NAMALWA (cell line): Measurements from ENCODE around the gene TMEM8B.

Experiments used
- DNase-seq: peaks from one replicate; pipeline ENCODE4 v3.0.0-alpha.2; 2015; ENCODE audit warnings: low spot score

TMEM8B gene

DNA sequence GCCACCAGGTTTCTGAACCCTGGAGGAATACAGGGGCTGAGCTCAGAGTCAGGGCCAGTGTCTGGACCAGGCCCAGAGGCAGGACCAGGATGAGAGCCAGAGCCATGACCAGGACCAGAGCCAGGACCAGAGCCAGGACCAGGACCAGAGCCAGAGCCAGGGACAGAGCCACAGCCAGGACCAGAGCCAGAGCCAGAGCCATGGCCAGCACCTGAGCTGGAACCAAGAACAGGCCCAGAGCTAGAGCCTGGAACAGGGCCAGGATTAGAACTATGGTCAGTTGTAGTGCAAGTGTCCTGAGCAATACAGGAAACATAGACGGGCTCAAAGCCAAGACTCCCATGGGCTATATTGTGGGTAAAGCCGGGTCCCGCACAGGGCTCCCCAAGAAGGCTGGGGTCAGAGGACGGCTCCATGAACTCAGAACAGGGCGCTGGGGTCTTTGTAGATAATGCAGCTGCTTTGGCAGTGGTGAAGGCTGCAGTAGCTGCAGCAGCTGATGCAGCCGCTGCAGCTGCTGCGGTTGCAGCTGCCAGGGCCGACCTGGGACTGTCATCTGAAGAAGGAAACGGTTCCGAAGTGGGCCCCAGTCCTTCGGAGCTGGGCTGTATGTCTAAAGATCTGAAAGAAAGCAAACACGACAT is 17.5 kb upstream of the TMEM8B start:
- no peak for DNase-seq

DNA sequence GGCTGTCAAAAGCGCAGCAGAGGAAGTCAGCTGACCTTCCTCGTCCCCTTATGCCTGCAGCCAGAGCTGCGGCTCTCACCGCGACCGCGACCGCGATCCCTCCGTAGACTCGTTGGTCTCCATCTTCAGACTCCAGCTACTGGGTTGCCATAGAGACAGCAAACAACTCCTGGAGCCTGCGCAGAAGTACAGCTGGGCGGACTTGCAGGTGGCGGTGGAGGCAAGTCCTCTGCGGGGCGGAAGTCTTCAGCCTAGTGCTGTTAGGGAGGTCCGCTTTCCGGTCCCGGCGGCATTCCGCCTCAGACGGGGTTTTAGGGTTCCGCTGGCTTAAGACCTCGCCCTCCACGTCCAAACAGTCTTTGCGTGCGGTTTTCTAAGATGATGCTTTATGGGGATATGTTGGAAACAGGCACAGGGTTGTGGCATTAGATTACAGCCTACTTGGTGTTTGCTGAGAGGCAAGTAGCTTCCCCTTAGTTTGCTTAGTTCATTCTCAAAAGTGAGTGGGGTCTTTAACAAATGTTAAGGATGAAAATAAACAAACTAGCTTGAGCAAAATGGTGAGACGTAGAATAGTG is 16.9 kb upstream of the TMEM8B start, which contains the start of gene SPAG8:
Gene SPAG8, minus strand, starts transcription at position 238 of the 578 bp plus-strand sequence. Its CDS starts 115 bp downstream, at position 123.
- peak; percentile 99 for DNase-seq

DNA sequence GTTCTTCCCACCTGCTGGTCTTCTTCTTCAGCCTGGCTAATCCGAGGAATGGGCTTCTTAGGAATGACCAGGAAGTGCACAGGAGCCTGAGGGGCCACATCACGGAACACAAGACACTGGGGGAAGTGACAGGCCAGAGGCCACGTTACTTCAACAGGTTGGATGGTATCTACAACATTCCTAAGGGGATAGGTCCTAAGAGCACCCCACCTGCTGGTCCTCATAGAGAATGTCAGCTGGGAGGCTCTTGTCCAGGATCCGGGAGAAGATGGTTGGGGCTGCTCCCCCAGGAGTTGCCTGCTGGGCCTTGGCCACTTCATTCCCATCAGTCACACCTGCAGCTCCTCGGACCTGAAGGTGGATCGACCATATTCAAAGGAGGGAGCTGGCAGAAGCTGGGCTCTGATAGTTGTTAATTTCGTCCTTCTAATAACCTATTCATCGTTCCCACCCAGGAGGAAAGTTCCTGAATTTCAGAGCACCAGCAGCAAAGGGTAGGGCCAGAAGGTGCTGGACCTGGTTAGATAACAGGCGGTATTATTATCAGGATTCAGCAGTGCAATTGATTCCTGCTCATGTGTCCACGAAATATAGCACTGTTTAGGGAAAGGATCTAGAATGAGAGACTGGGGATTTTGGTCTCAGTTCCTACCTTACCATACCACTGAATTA is 15.5 kb upstream of the TMEM8B start:
- DNase-seq = no peak

DNA sequence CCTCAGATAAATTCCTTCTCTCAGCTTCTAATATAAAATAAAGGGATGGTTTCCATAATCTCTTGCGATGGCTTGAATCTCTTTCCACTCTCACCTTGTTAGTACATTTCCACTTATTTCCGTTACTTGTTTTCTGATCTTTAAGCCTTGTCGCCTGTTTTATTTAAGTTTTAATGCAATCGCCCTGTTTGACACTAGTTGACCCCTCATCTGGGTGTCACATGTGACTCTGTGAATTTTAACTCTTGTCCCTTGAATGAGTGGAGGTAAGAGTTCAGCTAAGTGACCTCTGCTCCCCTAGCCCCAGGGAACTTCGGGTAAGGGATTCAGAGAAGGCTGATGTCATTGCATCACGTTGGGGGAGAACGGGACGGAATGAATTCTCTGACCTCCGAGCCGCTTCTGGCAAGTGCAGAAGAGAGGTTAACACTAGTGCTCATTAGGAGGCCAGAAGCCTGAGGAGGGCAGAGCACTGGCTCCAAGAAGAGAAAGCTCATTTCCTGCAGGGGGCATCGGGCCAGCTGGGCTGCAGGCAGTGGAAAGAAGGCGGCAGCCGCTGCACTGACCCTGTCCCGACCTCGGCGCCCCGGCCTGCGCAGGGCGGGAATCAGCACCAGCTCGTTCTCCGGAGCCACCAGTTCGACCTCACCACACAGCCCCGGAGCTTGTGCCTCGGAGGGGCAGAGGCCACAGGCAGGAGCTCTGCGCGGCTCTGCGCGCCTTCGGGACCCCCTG is 14.8 kb upstream of the TMEM8B start:
- peak; percentile 82 for DNase-seq

DNA sequence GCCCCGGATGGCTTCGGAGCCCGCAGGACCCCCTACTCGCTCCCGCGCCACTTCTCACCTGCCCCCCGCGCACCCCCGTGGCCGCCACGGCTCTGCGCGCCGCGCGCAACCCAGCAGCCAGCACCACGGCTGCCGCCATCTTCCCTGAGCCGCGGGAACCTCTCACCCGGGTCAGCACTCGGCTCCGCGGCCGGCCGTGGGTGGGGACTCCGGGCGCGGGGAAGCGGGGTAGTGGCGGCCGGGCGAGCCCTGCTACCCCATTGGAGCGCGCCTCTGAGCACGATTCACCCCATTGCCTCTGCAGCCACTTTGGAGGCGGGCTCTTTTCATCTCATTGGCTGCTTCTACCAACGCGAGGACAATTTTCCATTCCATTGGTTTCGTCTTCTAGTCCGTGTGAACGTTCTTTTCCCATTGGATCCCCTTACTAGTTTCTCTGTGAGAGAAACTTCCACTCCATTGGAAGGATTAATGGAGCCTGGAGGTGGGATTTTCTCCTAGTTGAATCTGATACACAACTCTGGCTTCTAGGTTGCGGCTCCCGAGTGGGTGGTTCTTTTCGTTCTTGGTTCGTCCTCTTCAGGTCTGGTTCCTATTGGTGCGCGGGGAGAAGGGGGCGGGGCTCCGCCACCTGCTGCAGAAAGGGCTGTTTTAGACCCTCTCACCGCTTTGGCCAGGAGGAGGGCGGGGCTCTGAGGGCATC is 14.0 kb upstream of the TMEM8B start, which contains the start of gene HINT2:
Gene HINT2, minus strand, starts transcription at position 202 of the 703 bp plus-strand sequence. Its CDS starts 63 bp downstream, at position 139.
- peak; percentile 99 for DNase-seq

DNA sequence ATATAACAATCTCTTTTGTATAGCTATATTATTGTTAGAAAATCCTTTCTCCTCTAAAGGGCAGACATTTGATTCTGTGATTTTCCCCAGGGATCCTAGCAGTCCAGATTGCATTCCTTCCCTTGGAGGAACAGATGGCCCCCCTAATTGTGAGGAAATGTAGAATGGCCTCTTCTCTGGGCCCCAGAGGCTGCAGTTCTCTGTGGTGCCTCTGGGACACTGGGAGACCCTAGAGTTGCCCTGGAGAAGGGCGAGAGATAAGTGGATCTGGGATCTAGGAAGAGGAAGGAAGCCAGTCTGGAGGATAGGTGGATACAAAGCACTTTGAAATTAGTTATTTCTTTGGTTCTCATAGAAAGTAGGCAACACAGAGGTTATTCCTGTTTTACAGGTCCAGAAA is 12.3 kb upstream of the TMEM8B start:
- peak; percentile 28 for DNase-seq

DNA sequence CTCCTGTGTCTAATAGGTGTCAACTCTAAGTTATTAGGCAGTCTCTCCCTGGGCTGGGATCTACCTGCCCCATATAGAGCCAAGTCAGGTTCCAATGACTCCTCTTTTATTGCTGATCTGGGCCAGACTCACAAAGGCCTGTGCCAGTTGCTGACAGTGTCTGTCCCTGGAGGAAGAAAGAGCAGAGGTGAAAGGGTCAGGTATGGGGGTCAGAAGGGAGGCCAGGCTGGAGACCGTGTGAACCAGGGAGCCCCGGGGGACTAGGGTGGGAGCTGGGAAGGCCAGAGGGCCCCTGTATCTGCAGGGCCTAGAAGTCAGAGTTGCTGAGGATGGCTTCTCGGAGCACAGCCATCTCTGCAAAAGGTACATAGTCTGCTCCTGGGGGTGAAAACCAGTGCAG is 10.7 kb upstream of the TMEM8B start:
- DNase-seq = no peak

DNA sequence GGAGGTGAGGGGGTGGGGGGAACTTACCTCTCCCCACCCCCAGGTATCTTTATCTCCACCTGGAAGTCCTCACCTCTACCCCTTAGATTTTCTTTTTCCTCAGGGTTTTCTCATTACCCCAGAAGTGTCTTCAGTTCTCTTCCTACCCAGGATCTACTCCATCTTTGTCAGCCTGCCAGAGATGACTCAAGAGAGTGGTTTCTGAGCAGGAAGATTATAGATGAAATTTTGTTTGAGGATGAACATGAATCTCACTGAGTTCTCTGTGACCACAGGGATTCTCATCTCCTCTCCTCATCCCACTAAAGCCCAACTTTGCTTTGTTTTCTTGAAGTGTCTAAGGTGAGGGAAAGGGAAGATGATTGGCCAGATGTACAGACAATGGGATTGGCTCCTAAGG is 9.0 kb upstream of the TMEM8B start:
- DNase-seq = no peak

DNA sequence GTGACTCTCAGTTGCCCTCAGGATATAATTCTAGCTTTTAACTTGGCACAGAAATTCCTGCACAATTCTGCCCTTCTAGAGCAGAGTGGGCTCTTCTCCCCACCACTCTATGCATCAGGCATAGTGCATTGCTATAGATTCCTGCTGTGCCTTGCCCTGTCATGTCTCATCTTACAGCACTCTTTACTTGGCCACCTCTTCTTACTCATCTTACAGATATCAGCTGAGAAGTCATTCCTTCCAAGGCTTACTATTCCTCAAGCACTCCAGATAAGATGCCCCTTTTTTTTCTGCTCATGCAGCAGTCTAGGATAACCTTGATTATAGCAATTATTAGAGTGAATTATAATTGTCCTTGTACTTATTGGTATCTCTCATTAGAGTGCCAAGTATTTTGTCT is 6.1 kb upstream of the TMEM8B start:
- no peak for DNase-seq

DNA sequence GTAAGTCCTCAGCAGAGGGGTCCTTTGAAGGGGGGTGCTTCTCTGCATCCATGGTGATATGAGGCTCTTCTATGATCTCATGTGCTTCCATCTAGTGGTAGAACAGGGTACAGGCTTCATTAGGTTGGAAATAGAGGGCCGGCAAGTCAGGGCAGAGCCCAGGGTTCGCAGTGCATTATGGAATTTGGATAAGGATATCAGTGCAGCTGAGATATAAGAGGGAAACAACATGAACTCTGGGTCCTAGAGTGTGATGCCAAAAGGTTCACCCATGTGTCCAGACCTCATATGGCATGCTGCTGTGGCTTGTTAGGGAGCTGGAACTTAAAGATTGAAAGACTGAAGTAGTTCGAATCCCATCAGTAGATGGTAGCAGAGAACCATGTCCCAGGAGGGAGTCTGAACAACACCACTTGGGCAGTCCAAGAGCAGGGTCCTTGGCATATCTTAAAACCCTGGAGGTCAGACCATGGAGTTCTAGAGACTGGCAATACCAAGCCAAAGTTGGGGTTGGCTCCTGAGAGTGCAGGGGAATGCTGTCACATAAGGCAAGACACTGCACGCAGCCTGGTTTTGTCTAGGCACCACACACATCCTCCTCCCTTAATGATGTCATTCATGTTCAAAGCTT is 2.8 kb upstream of the TMEM8B start:
- DNase-seq = peak; percentile 85

DNA sequence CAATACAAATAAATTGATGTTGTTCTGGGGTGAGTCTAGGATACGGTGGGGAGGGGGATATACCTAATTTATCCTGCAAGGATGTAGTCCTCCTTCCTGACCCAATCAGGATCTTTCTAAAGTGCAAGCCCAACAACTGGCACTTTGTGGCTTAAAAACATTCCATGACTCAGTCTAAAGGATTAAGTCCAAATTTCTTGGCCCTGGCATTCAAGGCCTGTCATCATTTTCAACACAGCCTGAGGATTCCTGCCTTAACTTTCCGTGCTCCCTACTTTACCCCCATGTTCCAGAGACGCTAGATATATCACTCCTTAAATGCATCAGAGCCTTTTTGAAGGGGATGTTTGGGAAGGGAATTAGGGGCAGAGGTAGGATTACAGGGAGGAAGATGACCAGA is 1.5 kb upstream of the TMEM8B start:
- DNase-seq = no peak

DNA sequence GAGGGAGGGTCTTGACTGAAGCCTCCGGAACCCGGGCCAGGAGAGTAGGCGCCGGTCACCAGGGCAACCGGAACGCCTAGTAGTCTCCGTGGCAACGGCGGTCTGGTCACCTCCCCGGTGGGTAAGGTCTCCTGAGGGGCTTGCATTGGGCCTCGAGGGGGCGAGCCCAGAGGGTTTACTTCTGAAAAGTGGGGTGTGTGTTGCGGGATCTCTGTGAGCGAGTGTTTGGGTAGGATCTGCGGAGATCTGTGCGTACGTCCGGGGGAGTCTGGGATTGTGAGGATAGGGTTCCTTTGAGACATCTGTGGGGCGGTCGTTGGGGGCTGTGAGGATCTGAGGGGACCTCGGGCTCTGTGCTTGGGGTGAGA is 328 bp upstream of the TMEM8B start, which contains the start of gene FAM221B:
Gene FAM221B, minus strand, starts transcription at position 17 of the 368 bp plus-strand sequence. CDS start 2,571 bp downstream, outside the sequence.
- no peak for DNase-seq

DNA sequence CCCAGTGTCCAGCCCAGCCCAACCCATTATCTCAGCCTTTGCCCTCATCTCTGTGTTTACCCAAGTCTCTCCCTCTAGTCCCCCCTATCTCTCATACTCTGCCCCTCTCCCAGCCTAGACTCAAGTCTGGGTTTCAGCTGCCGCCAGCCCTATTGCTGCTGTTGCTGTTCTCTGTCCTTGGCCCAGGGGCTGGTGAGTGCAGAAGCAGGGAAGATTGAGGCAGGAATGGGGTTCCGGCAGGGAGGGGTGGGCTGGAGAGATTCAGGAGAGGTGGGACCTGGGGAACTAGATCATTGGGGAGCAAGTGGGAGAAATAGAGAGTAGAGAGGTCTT is 702 bp downstream of the TMEM8B start:
- DNase-seq = peak; percentile 35

DNA sequence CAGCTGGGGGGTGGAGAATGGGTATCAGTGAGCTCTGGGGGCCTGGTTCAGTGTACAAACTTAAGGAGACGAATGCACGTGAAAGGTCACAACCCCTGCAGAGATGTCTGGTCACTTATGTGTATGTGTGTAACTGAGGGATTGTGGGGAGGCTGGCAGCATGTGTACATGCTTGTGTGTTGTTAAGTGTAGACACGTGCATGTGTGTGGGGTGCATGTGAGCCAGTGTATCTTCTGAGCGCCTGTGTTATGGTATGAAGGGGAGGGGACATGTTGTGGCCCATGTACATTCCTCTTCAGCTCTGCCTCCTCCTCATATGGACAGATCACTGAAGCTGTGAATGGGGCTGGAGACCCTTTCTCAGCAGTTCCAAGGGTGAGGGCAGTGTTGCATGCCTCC is 2.0 kb downstream of the TMEM8B start:
- DNase-seq = no peak

DNA sequence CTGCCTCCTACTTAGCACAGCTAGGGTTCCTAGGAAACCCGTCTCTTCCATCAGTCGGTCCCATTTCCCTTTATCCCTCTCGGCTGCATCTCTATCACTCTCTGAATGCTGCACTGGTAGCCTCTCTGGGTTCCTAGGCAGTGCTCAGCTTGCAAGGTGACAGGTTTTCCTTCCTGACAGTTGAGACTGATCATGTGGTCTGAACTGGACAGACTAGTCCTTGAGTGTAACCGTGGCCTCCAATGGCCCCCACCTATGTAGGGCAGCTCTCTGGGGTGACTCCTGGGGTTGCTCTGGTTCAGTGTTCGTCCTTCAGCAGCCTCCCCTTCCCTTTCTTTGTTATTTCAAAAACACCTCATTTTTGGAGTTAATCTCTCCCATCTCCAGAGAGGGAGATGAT is 3.8 kb downstream of the TMEM8B start:
- DNase-seq = no peak

DNA sequence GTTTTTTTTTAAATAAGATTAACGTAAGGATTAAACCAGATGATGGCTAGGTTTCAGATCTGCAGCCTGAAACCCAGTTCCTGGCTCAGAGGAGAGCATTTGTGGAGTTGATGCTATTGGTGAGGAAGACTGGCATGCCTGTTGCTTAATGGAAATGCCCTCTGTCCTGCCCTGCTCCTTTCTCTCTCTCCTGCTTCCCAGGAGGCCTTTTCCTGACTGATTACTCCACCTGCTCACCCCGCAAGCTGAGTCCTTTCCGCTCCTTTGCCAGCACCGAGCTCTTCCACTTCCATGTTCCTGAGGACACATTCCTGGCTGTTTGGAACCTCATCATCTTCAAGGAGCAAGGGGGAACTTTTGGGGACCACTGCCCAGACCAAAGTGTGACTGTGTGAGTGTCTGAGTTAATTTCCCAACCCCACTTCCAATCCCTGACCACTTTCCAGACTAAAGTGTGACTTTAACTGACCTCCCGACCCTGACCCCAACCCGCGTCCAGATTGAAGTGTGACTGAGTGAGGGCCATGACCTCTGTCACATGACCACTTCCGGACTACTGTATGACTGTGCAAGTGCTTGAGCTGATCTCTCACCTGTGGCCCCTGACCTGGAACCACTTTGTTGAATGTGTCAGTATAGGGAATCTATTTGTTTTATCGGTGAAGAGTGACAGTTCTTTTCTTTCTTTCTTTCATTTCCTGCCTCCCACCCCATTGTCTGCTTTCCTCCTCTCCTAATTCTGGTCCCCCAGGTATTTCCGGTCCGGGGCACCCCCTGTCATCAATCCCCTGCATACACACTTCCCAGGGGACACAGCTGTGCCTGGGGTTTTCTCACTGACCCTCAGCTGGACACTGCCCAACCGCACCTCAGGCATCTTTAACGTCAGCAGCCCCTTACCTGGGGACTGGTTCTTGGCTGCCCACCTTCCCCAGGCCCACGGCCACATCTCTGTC is 5.5 kb downstream of the TMEM8B start:
- no peak for DNase-seq

DNA sequence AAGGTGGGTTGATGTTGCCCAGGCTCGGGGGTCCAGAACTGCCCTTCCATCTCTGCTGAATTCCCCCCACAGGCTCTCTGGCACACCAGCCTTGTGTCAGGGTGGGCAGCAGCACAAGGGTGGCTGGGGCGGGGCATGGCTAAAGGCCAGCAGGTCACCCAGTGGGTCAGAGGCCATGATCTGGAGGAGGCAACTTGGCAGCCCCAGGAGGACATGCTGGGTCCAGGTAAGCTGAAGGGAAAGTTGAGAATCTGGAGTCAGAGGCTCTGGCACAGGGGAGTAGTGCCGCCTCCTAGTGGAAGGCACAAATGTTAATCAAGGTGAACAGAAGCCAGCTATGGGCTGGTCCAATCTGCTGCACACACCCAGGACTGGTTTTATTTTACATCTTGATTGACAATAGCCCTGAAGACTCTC is 6.2 kb downstream of the TMEM8B start:
- peak; percentile 50 for DNase-seq

DNA sequence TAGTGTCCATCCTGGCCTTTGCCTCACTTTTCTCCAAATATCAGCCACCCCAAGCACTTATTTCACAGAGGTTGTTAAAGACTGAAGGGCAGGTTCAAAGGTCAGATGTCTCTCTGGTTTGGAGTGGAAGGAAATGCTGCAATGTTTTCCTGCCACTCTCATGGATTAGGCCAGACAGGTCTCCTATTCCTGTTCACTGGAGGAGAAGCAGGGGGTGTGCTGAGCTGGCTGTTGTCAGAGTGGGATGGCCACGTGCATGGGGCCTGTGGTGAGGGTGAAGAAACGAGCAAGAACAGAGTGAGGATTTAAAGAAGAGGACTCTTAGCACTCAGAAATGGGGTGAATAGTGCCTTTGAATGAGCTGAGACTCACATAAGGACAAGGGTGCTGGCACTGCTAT is 6.7 kb downstream of the TMEM8B start:
- no peak for DNase-seq

DNA sequence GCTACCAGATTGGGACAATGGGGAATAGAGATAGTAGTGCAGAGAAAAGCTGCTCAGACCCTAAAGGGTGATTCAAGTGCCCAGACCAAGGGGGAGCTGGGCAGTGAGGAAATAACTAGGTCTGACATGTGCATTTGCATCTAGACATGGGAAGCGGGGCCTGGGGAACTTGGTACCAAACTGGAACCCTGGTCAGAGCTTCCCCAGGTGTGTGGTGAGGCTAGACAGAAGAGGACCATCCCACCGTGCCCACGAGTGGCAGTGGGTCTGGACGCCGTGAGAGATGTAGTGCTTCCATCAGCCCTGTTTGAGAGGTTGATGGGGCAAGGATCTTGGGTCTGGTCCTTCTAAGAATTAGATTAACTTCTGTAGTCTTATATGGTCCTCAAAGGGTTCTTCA is 7.6 kb downstream of the TMEM8B start:
- DNase-seq = no peak

DNA sequence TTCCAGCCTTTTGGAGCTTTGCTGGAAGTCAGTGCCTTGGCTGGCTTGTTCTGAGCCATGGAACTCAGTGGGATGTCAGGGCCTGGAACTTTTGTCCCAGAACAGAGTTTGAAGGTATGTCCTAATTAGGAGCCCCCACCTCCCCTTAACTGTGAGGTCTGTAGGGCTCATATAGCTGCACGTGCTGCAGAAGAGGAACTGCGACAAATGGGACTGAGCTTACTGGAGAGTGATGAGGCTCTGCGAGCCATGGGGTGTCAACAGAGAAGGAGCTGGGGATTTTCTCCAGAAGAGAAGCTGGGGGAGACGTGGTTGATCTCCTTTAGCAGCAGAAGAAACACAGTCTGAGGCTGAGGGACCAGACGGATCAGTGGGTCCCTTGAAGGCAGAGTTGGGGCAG is 10.9 kb downstream of the TMEM8B start:
- no peak for DNase-seq
